Mesothelial cell of epicardium (in vitro differentiated cells): ENCODE results near the gene TAS1R3. TPM values are rescaled to one million over a fixed set of nuclear protein-coding genes. Genes with fewer than 3 reads are reported as not detected.

Experiments
- DNase-seq, 2 experiments: peaks; one replicate each; pipeline ENCODE4 v3.0.0; 2021; ENCODE audit warnings: low spot score in 2 of 2; ENCODE audit not compliant: unreplicated experiment in 2 of 2
- H3K27ac Mint-ChIP-seq: 2 replicates; pipeline ENCODE4 v1.8.0; 2021; ENCODE audit warnings: mixed read lengths
- H3K27me3 Mint-ChIP-seq: 2 replicates; pipeline ENCODE4 v1.8.0; 2021; ENCODE audit warnings: low read depth, mixed read lengths
- H3K36me3 Mint-ChIP-seq: 2 replicates; pipeline ENCODE4 v1.8.0; 2021; ENCODE audit warnings: mixed read lengths
- H3K4me1 Mint-ChIP-seq: 2 replicates; pipeline ENCODE4 v1.8.0; 2021; ENCODE audit warnings: mixed read lengths
- H3K4me3 Mint-ChIP-seq: 2 replicates; pipeline ENCODE4 v1.8.0; 2021; ENCODE audit warnings: mild to moderate bottlenecking, moderate library complexity, mixed read lengths
- H3K9me3 Mint-ChIP-seq: 2 replicates; pipeline ENCODE4 v1.8.0; 2021; ENCODE audit warnings: mixed read lengths
- total RNA-seq: library from RNA; stranded (reverse); gene quantifications from 3 replicates; pipeline ENCODE4 v1.2.1, GENCODE V29; 2021
- TF ChIP-seq, protein P1 (sequence below): fragments of 200-600 bp; sonication (generic); IDR thresholded peaks from one replicate; pipeline ENCODE4 v1.5.0; 2021; ENCODE audit warnings: antibody characterized with exemption; ENCODE audit not compliant: unreplicated experiment

Gene TAS1R3
- total RNA-seq, 1 donor from 2014 or later, result 0.98 TPM

- TF ChIP-seq, protein P1, sequence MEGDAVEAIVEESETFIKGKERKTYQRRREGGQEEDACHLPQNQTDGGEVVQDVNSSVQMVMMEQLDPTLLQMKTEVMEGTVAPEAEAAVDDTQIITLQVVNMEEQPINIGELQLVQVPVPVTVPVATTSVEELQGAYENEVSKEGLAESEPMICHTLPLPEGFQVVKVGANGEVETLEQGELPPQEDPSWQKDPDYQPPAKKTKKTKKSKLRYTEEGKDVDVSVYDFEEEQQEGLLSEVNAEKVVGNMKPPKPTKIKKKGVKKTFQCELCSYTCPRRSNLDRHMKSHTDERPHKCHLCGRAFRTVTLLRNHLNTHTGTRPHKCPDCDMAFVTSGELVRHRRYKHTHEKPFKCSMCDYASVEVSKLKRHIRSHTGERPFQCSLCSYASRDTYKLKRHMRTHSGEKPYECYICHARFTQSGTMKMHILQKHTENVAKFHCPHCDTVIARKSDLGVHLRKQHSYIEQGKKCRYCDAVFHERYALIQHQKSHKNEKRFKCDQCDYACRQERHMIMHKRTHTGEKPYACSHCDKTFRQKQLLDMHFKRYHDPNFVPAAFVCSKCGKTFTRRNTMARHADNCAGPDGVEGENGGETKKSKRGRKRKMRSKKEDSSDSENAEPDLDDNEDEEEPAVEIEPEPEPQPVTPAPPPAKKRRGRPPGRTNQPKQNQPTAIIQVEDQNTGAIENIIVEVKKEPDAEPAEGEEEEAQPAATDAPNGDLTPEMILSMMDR, result no peak
- H3K36me3 Mint-ChIP-seq, result peaks cover 18% of the 10 kb centered on the region
- no peaks in the 10 kb centered on the region for H3K27me3 Mint-ChIP-seq
- no peaks in the 10 kb centered on the region for H3K9me3 Mint-ChIP-seq
- no peak for DNase-seq
- H3K4me1 Mint-ChIP-seq, result no peaks in the 10 kb centered on the region
- no peak overlapping the region for H3K27ac Mint-ChIP-seq
- H3K4me3 Mint-ChIP-seq, result no peak overlapping the region
Measured at GRCh38 chr1:1336931-1337792, 6.1 kb downstream of the TAS1R3 start.

DNA sequence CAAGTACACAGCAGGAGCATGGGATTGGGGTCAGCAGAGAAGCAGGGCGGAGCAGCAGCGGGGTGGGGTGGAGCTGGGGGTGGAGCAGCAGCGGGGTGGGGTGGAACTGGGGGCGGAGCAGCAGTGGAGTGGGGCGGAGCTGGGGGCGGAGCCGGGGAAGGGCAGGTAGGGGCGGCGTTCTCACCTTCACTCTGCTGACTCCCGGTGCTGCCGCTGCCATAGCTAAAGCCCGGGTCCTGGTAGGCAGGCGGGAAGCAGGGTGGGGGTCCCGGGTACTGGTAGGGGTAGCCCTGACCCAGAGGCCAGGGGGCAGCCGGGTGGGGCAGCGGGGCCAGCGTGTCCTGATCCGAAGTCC is 6.7 kb downstream of the TAS1R3 start:
- DNase-seq, result no peak
- H3K27ac Mint-ChIP-seq, result no peak overlapping the region
- TF ChIP-seq, protein P1, result no peak
- H3K27me3 Mint-ChIP-seq, result no peaks in the 10 kb centered on the region
- H3K9me3 Mint-ChIP-seq, result no peaks in the 10 kb centered on the region
- H3K36me3 Mint-ChIP-seq, result peaks cover 18% of the 10 kb centered on the region
- H3K4me1 Mint-ChIP-seq, result no peaks in the 10 kb centered on the region
- H3K4me3 Mint-ChIP-seq, result no peak overlapping the region

DNA sequence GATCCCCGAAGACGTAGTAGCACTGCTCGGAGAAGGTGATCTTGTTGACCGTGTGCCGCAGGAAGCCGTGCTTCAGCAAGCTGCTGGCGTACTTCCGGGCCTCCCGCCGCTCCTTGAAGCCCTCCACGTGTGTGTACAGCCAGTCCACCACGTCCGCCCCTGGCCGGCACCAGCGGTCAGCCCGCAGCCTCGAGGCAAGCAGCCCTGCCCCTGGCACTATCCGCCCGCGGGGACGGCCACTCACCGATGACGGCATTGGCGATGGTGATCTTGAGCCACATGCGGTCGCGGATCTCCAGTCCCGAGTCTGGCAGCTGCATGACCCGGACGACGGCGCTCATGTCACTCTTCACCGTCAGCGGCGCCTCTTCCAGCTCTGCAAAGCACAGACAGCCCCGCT is 7.2 kb downstream of the TAS1R3 start:
- Mint-ChIP-seq H3K36me3 (peaks cover 18% of the 10 kb centered on the region), H3K4me3 (no peak overlapping the region), H3K9me3 (no peaks in the 10 kb centered on the region), H3K27me3 (no peaks in the 10 kb centered on the region), H3K27ac (no peak overlapping the region), H3K4me1 (no peaks in the 10 kb centered on the region)
- TF ChIP-seq, protein P1, result no peak
- no peak for DNase-seq

- Mint-ChIP-seq H3K27ac (no peak overlapping the region), H3K4me1 (no peaks in the 10 kb centered on the region), H3K27me3 (no peaks in the 10 kb centered on the region), H3K4me3 (no peak overlapping the region), H3K36me3 (peaks cover 18% of the 10 kb centered on the region), H3K9me3 (no peaks in the 10 kb centered on the region)
- DNase-seq, result no peak
- TF ChIP-seq, protein P1, result no peak
Measured at GRCh38 chr1:1340185-1340584, 9.1 kb downstream of the TAS1R3 start.

GRCh38 chr1:1340791-1341548 is 9.9 kb downstream of the TAS1R3 start:
- H3K4me3 Mint-ChIP-seq, result no peak overlapping the region
- no peaks in the 10 kb centered on the region for H3K4me1 Mint-ChIP-seq
- no peak for DNase-seq
- no peak overlapping the region for H3K27ac Mint-ChIP-seq
- no peaks in the 10 kb centered on the region for H3K27me3 Mint-ChIP-seq
- no peaks in the 10 kb centered on the region for H3K9me3 Mint-ChIP-seq
- H3K36me3 Mint-ChIP-seq, result peaks cover 18% of the 10 kb centered on the region
- TF ChIP-seq, protein P1, result no peak
